Lower lobe of right lung (tissue), 2 donors: ENCODE data around the gene MCTP2. TPM values are rescaled to one million over a fixed set of nuclear protein-coding genes. Genes with fewer than 3 reads are reported as not detected.

Experiments used
- ATAC-seq, 2 donors: fragments of 200-7000 bp; cut with Tn5 transposase; one replicate each; pipeline ENCODE4 v1.9.1; 2020 to 2022; ENCODE audit warnings: mild to moderate bottlenecking in 2 of 2, moderate library complexity in 2 of 2
- DNase-seq: peaks from one replicate; pipeline ENCODE4 v3.0.0-alpha.2; 2020
- H3K27ac ChIP-seq: fragments of 200-600 bp; one replicate; pipeline ENCODE4 v1.8.0; 2022
- H3K27me3 ChIP-seq: fragments of 200-600 bp; one replicate; pipeline ENCODE4 v1.8.0; 2022; ENCODE audit warnings: low read depth
- H3K36me3 ChIP-seq: fragments of 200-600 bp; one replicate; pipeline ENCODE4 v1.8.0; 2022; ENCODE audit warnings: mild to moderate bottlenecking
- H3K4me1 ChIP-seq: fragments of 200-600 bp; one replicate; pipeline ENCODE4 v1.8.0; 2022
- H3K4me3 ChIP-seq: fragments of 200-600 bp; one replicate; pipeline ENCODE4 v1.8.0; 2022; ENCODE audit warnings: mild to moderate bottlenecking
- H3K9me3 ChIP-seq: fragments of 200-600 bp; one replicate; pipeline ENCODE4 v1.8.0; 2022
- intact Hi-C: fragments of 100-400 bp; cut with DNase I; formaldehyde crosslinking; loops from one replicate; pipeline ENCODE4 v1.11.0; 2022
- total RNA-seq: library from RNA; stranded (reverse); fragmentation: NEBNext Ultra II Directional; extraction: Animal tissue kit (Norgen Biotek cat#: 25700); gene quantifications from one replicate; pipeline ENCODE4 v1.2.1, GENCODE V29; 2021
- TF ChIP-seq, protein P1 (sequence below): fragments of 200-600 bp; IDR thresholded peaks from one replicate; pipeline ENCODE4 v1.8.0; 2022; ENCODE audit warnings: antibody characterized with exemption, mild to moderate bottlenecking
- donor health status: DM: no; HTN: yes; CAD: no; lungs with severe emphysema.

The MCTP2 gene
- total RNA-seq, 1 donor from 2014 or later = 36.1 TPM

DNA sequence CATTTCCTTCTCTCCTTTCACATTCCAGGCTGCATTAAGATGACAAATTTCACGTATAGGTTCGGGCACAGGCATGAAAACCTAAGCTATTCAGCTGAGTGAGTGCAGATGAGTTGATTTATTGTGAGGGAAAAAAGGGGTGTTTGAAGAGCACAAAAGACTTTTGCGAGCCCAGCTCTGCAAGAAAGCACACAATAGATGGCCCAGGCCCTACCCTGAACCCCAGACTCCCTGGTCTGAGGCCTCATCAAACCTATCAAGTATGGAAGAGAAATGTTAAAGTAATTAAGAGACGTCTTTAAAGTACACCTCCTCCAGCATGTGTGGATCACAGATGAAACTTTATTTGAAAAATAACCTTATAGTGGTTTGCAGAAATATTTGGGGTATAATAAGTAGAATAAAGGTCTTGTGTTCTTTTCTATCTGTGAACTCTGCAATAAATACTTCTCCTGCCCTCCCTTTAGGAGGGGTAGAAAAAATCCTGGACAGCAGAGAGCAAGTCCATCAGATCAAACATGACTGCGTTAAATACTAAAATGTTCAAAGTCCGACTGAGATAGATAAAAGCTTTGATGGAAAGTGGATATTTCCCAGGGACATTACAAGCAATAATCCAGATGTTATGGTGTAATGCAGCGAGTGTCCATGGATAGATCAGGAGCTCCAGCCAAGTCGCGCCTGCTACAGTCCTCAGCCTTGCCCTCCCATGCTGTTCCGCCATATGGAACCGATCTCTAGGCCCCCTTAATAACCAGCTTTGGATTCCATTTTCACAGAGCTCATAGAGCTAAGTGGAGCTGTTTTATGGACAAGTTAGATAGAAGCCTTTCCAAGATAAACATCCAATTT, 121.5 kb downstream of the MCTP2 start:
- no peak overlapping the region for H3K4me3 ChIP-seq
- no peaks in the 10 kb centered on the region for H3K9me3 ChIP-seq
- DNase-seq (no peak), ATAC-seq (peak; percentile 59 to 82)
- H3K27me3 ChIP-seq = no peaks in the 10 kb centered on the region
- H3K4me1 ChIP-seq = no peaks in the 10 kb centered on the region
- peaks cover 17% of the 10 kb centered on the region for H3K36me3 ChIP-seq
- intact Hi-C loops = no loop called here
- no peak overlapping the region for H3K27ac ChIP-seq
- TF ChIP-seq, protein P1, sequence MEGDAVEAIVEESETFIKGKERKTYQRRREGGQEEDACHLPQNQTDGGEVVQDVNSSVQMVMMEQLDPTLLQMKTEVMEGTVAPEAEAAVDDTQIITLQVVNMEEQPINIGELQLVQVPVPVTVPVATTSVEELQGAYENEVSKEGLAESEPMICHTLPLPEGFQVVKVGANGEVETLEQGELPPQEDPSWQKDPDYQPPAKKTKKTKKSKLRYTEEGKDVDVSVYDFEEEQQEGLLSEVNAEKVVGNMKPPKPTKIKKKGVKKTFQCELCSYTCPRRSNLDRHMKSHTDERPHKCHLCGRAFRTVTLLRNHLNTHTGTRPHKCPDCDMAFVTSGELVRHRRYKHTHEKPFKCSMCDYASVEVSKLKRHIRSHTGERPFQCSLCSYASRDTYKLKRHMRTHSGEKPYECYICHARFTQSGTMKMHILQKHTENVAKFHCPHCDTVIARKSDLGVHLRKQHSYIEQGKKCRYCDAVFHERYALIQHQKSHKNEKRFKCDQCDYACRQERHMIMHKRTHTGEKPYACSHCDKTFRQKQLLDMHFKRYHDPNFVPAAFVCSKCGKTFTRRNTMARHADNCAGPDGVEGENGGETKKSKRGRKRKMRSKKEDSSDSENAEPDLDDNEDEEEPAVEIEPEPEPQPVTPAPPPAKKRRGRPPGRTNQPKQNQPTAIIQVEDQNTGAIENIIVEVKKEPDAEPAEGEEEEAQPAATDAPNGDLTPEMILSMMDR = no peak

DNA sequence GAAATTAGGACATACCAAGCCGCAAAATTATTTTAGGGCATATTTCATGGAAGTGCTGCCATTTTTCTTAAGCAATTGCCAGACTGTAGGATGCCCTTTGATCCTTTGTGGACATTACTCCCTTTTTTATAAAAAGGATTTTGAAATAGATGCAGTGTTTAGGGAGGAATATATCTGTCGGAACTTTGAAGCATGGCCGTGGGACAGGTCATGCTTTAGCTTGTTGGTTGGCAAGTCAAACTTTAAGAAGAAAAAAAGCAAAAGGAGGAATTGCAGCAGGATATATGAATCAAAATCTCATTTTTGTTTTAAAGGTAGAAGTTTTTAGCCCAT, 122.1 kb downstream of the MCTP2 start:
- H3K27ac ChIP-seq = no peak overlapping the region
- ATAC-seq (peak in 1 of 2 donors; percentile 25), DNase-seq (no peak)
- TF ChIP-seq, protein P1 = no peak
- intact Hi-C loops = no loop called here
- no peaks in the 10 kb centered on the region for H3K9me3 ChIP-seq
- H3K36me3 ChIP-seq = peaks cover 17% of the 10 kb centered on the region
- H3K4me1 ChIP-seq = no peaks in the 10 kb centered on the region
- H3K27me3 ChIP-seq = no peaks in the 10 kb centered on the region
- H3K4me3 ChIP-seq = no peak overlapping the region

DNA sequence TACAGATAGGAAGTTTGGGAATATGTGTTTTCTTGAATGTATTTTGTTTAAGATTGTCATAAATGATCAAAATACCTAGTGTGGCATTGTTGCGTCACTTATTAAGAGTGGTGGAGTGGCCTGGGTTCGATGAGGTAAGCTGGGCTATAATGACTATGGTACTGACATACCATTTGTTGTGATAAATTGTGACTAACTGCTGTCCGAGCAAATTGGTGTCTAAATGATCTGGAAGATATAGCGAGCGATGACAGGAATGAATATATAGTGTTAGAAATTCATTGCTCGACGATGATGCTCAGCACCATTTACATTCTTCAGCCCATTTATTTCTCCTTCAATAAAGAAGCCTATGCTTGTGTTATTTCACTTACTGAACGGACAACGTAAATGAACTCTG, 123.3 kb downstream of the MCTP2 start:
- no peak for ATAC-seq
- intact Hi-C loops = no loop called here
- H3K9me3 ChIP-seq = no peaks in the 10 kb centered on the region
- no peak overlapping the region for H3K4me3 ChIP-seq
- TF ChIP-seq, protein P1 = no peak
- no peak overlapping the region for H3K27ac ChIP-seq
- peaks cover 19% of the 10 kb centered on the region for H3K36me3 ChIP-seq
- H3K4me1 ChIP-seq = no peaks in the 10 kb centered on the region
- H3K27me3 ChIP-seq = no peaks in the 10 kb centered on the region
- DNase-seq = no peak

DNA sequence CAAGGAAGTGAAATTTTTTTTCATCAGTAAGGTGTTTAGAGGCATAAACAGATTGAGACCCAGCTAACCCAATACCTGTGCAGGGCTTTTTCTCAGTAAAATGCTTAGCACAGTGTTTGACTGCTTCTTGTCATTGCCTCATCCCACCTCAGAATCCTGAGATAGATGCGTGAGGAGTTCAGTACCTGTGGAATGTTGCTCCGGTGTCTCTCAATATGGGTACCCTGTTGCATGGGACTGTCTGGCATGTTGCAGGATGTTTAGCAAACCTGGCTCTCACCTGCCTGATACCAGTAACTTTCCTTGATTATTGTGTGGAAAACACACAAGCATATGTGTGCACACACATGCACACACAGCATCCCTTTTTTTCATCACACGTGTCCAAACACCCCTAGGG, 128.4 kb downstream of the MCTP2 start:
- ATAC-seq (no peak), DNase-seq (no peak)
- Histone ChIP-seq H3K4me1 (no peaks in the 10 kb centered on the region), H3K27me3 (no peaks in the 10 kb centered on the region), H3K36me3 (peaks cover 10% of the 10 kb centered on the region), H3K27ac (peak overlapping the region; percentile 8), H3K9me3 (no peaks in the 10 kb centered on the region), H3K4me3 (no peak overlapping the region)
- intact Hi-C loops = no loop called here
- TF ChIP-seq, protein P1 = no peak

DNA sequence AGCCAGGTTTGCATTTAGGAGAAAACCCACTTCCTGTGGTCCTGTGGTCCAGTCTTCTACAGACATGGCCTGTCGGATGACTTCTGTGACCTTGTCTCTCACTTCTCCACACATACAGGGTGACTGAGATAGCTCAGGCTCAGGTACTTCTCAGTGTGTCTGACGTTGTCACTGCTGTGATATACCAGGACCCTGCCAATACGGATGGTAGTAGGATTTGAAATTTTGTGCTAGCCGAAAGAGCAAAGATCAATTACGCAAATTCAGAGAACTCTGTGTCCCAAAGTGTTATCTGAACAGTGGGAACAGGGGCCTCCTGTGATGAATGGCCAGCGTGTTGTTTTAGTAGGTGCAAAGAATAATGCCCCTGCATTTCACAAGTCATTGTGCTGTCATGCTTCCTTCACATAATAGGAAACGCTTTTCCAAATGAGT, 128.9 kb downstream of the MCTP2 start:
- Histone ChIP-seq H3K36me3 (peaks cover 10% of the 10 kb centered on the region), H3K4me1 (no peaks in the 10 kb centered on the region), H3K9me3 (no peaks in the 10 kb centered on the region), H3K27ac (no peak overlapping the region), H3K4me3 (no peak overlapping the region), H3K27me3 (no peaks in the 10 kb centered on the region)
- intact Hi-C loops = no loop called here
- DNase-seq (no peak), ATAC-seq (no peak)
- TF ChIP-seq, protein P1 = no peak
